A673 (cell line): Measurements from ENCODE around the gene RYK. TPM values are rescaled to one million over a fixed set of nuclear protein-coding genes. Genes with fewer than 3 reads are reported as not detected.

Source experiments
- BruUV-seq: library from RNA; stranded (reverse); fragments of 400-500 nt; replicated peaks from 2 replicates; lab custom pipeline; 2021; lab: Mats Ljungman, UMichigan
- CTCF ChIA-PET: fragments of 300-600 bp; sonication (Branson Sonifier 250); formaldehyde crosslinking; loops from one replicate; lab custom pipeline; 2022; ENCODE audit warnings: antibody characterized with exemption; lab: Charles Lee
- POLR2A ChIA-PET: fragments of 300-600 bp; sonication (Branson Sonifier 250); formaldehyde crosslinking; loops from one replicate; lab custom pipeline; 2022; ENCODE audit warnings: antibody characterized with exemption; ENCODE audit not compliant: low non-redundant PET; lab: Charles Lee
- DNase-seq: peaks from one replicate; pipeline ENCODE4 v3.0.0-alpha.2; 2015; ENCODE audit warnings: low spot score
- H3K27ac ChIP-seq: fragments of 200-600 bp; sonication (generic); 2 replicates; pipeline ENCODE4 v1.5.1; 2016; ENCODE audit warnings: mixed run types, low read depth, mild to moderate bottlenecking, mixed read lengths, antibody characterized with exemption, low read length; ENCODE audit not compliant: poor library complexity, severe bottlenecking
- H3K27me3 ChIP-seq: fragments of 200-600 bp; sonication (generic); replicated peaks from 2 replicates; pipeline ENCODE4 v1.6.1; 2017; ENCODE audit warnings: mixed run types, low read depth, mild to moderate bottlenecking, mixed read lengths, antibody characterized with exemption, low read length; ENCODE audit not compliant: insufficient read depth, poor library complexity
- H3K36me3 ChIP-seq: fragments of 200-600 bp; sonication (generic); 2 replicates; pipeline ENCODE4 v1.6.1; 2016; ENCODE audit warnings: mixed run types, mild to moderate bottlenecking, mixed read lengths, antibody characterized with exemption, low read length; ENCODE audit not compliant: insufficient read depth, poor library complexity, severe bottlenecking
- H3K4me1 ChIP-seq: fragments of 200-600 bp; sonication (generic); 2 replicates; pipeline ENCODE4 v1.6.1; 2017; ENCODE audit warnings: mixed run types, mild to moderate bottlenecking, mixed read lengths, antibody characterized with exemption, low read length; ENCODE audit not compliant: insufficient read depth, poor library complexity, severe bottlenecking
- H3K4me3 ChIP-seq: fragments of 200-600 bp; sonication (generic); 2 replicates; pipeline ENCODE4 v1.5.1; 2016; ENCODE audit warnings: low read depth, mixed run types, mild to moderate bottlenecking, mixed read lengths, low read length; ENCODE audit not compliant: poor library complexity, severe bottlenecking
- H3K9me3 ChIP-seq: fragments of 200-600 bp; sonication (generic); 2 replicates; pipeline ENCODE4 v1.6.1; 2016; ENCODE audit warnings: mixed run types, low read depth, mild to moderate bottlenecking, mixed read lengths, antibody characterized with exemption, low read length; ENCODE audit not compliant: poor library complexity, severe bottlenecking
- EZH2 ChIP-seq: fragments of 200-600 bp; sonication (generic); IDR thresholded peaks from 2 replicates; pipeline ENCODE4 v1.6.1; 2017; ENCODE audit warnings: borderline replicate concordance, low read depth, mild to moderate bottlenecking, mixed read lengths, antibody characterized with exemption, low read length; ENCODE audit not compliant: poor library complexity, severe bottlenecking
- intact Hi-C: fragments of 100-400 bp; cut with micrococcal nuclease; formaldehyde crosslinking; loops from one replicate; pipeline ENCODE4 v1.10.0; 2022; ENCODE audit not compliant: unreplicated experiment
- total RNA-seq: library from RNA; stranded (reverse); gene quantifications from 2 replicates; pipeline ENCODE4 v1.2.3, GENCODE V29; 2021
- TF ChIP-seq, protein P1 (sequence below): fragments of 300-800, 200-600 bp; sonication (generic); conservative IDR thresholded peaks from 2 replicates; pipeline ENCODE4 v1.5.1; 2017; ENCODE audit warnings: low read depth, mild to moderate bottlenecking, antibody characterized with exemption, low read length, moderate library complexity, mixed read lengths

Gene RYK
- total RNA-seq, 1 experiment from 2014 or later, result 47.8 TPM

DNA sequence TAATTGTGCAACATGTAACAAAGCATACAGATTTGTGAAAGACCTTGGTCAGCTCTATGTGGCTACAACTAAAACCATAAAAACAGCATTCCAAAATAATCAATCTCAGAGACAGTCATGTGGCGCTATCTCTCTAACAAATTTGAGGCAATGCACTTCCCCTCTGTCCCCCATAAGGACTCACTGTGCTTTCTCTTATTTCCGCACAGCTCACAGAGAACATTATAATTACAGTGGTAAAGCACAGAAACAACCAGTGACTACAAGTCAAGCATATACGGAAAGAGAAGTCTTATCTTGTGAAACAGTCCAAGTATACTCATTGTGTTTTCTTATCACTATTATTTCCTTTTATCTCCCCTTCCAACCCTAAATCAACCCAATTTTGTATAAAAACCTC is 64.3 kb downstream of the RYK start:
- Histone ChIP-seq H3K36me3 (no peaks in the 10 kb centered on the region), H3K27me3 (no peaks in the 10 kb centered on the region), H3K4me1 (no peaks in the 10 kb centered on the region), H3K4me3 (no peak overlapping the region), H3K9me3 (no peaks in the 10 kb centered on the region), H3K27ac (no peak overlapping the region)
- ChIA-PET POLR2A (no interaction called here), CTCF (no interaction called here)
- intact Hi-C loops, result no loop called here
- no peak for DNase-seq
- no TSS peak for BruUV-seq
- TF ChIP-seq, protein P1, sequence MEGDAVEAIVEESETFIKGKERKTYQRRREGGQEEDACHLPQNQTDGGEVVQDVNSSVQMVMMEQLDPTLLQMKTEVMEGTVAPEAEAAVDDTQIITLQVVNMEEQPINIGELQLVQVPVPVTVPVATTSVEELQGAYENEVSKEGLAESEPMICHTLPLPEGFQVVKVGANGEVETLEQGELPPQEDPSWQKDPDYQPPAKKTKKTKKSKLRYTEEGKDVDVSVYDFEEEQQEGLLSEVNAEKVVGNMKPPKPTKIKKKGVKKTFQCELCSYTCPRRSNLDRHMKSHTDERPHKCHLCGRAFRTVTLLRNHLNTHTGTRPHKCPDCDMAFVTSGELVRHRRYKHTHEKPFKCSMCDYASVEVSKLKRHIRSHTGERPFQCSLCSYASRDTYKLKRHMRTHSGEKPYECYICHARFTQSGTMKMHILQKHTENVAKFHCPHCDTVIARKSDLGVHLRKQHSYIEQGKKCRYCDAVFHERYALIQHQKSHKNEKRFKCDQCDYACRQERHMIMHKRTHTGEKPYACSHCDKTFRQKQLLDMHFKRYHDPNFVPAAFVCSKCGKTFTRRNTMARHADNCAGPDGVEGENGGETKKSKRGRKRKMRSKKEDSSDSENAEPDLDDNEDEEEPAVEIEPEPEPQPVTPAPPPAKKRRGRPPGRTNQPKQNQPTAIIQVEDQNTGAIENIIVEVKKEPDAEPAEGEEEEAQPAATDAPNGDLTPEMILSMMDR, result no peak
- no peak for TF ChIP-seq EZH2

DNA sequence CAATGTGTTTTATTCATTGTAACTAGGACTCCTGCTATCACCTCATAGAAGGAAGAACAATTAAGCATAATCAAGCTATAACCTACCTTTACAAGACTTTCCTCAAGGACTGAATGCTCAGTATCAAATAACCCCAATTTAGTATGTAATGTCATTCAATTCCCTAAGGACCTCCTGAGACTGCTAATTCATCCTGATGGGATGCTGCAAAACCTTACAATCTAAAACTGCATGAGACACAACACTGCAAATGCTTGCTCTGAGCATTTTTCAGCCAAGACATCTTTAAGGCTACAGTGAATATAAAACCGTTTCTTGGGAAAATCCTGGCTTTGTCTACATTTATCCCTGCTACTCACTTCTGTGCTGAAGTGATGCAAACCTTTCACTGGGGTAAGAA is 69.9 kb downstream of the RYK start:
- POLR2A ChIA-PET, result no interaction called here

DNA sequence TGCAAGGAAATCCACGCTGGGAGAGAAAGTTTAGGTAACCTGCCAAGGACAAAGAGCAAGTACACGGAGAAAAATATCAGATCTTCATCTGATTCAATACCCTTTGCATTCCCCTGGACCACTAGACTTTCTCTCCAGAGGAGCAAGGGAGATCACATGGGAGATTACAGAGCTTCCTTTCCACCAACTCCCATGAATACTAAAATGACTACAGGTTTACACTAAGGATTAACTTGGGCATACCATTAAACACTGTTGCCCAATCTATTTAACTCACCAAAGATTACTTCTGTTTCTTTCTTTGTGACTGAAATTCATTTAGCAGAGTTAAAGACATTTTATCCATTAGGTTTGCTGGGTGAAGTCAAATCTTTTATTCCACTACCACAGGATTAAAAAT is 71.2 kb downstream of the RYK start:
- no TSS peak for BruUV-seq
- CTCF ChIA-PET, result no interaction called here

More for the DNA sequence above, 69.9 kb downstream of the RYK start:
- CTCF ChIA-PET, result no interaction called here
- H3K4me3 ChIP-seq, result no peak overlapping the region
- TF ChIP-seq EZH2, result no peak
- TF ChIP-seq, protein P1, result no peak
- no peak for DNase-seq
- intact Hi-C loops, result no loop called here
- H3K36me3 ChIP-seq, result no peaks in the 10 kb centered on the region
- no peaks in the 10 kb centered on the region for H3K27me3 ChIP-seq
- BruUV-seq, result no TSS peak
- H3K9me3 ChIP-seq, result no peaks in the 10 kb centered on the region
- H3K4me1 ChIP-seq, result no peaks in the 10 kb centered on the region
- H3K27ac ChIP-seq, result no peak overlapping the region

More for the DNA sequence above, 71.2 kb downstream of the RYK start:
- H3K4me1 ChIP-seq, result no peaks in the 10 kb centered on the region
- H3K27me3 ChIP-seq, result no peaks in the 10 kb centered on the region
- no peaks in the 10 kb centered on the region for H3K36me3 ChIP-seq
- H3K4me3 ChIP-seq, result no peak overlapping the region
- no peak for TF ChIP-seq EZH2
- TF ChIP-seq, protein P1, result no peak
- no peaks in the 10 kb centered on the region for H3K9me3 ChIP-seq
- H3K27ac ChIP-seq, result no peak overlapping the region
- DNase-seq, result peak; percentile 4
- POLR2A ChIA-PET, result no interaction called here
- intact Hi-C loops, result no loop called here
